ENCODE measurements around the gene MTHFD1L. TPM values are rescaled to one million over a fixed set of nuclear protein-coding genes. Genes with fewer than 3 reads are reported as not detected.

The MTHFD1L gene
- polyA plus RNA-seq, 2 of the 4 experiments (the other 2 are of a cell fraction): 27.2 to 63.2 TPM

DNA sequence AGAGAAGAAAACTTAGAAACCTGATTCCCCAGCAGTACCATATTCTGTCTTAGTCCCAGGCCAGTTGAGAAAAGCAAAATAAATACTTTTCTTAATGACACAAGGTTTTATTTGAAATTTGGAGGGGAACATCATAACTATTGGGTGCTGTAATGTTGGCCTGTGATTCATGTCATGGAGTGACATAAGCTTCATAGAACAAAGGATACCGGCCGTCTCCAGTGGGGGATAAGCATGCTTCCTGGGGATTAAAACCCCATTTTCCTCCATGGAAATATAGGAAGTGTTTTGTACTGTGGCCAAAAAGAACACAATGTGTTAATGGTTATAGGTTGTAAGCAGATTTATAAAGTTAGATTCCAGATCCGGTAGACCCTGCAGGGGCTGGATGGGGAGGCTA lies 18.0 kb downstream of the MTHFD1L start:
- Histone ChIP-seq H3K4me1 (peaks cover 34% of the 10 kb centered on the region), H3K27ac (no peak overlapping the region), H3K4me2 (no peak overlapping the region), H3K9me3 (no peaks in the 10 kb centered on the region), H3K4me3 (no peak overlapping the region)
- ATAC-seq (no peak), FAIRE-seq (no peak), DNase-seq (ENCODE audit: low read depth in 1 of 2, low spot score in 1 of 2) (no peak)
- 91% methylated on average over 3 of the region's 3 CpGs for WGBS (ENCODE audit: missing lambda C conversion rate)
- POLR2A ChIA-PET: no interaction called here
- CTCF ChIA-PET: interaction anchor here (2.1 kb wide), 1 partner anchor 8 kb away, joined by 10 read pairs; no protein-coding TSS in a partner anchor
- TF ChIP-seq RFX5 (IDR thresholded peaks at IDR 0.05) (no peak), ZNF302 (CRISPR knock-in tag; IDR thresholded peaks at IDR 0.05) (no peak), NFE2L2 (conservative IDR thresholded peaks at IDR 0.05; ENCODE audit: low read length) (no peak), NR3C1 (IDR thresholded peaks at IDR 0.05) (no peak), CHD4 (IDR thresholded peaks at IDR 0.05; ENCODE audit: borderline replicate concordance) (no peak), HOXA7 (CRISPR knock-in tag; IDR thresholded peaks at IDR 0.05) (no peak), JUN (IDR thresholded peaks at IDR 0.05) (no peak), CBX2 (IDR thresholded peaks at IDR 0.05; ENCODE audit: borderline replicate concordance, low read depth) (no peak), EHMT2 (IDR thresholded peaks at IDR 0.05; ENCODE audit: low read depth) (no peak), RARB (CRISPR knock-in tag; IDR thresholded peaks at IDR 0.05) (no peak), ZFP36 (IDR thresholded peaks at IDR 0.05; ENCODE audit: borderline replicate concordance, partially characterized antibody) (no peak), MAFK (IDR thresholded peaks at IDR 0.05; ENCODE audit: partially characterized antibody) (no peak), FOXS1 (CRISPR knock-in tag; IDR thresholded peaks at IDR 0.05) (no peak), ZSCAN20 (CRISPR knock-in tag; IDR thresholded peaks at IDR 0.05) (no peak), CHD2 (IDR thresholded peaks at IDR 0.05; ENCODE audit: low read length, partially characterized antibody) (no peak)
- TF ChIP-seq, protein P1, sequence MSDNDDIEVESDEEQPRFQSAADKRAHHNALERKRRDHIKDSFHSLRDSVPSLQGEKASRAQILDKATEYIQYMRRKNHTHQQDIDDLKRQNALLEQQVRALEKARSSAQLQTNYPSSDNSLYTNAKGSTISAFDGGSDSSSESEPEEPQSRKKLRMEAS (IDR thresholded peaks at IDR 0.05): no peak

DNA sequence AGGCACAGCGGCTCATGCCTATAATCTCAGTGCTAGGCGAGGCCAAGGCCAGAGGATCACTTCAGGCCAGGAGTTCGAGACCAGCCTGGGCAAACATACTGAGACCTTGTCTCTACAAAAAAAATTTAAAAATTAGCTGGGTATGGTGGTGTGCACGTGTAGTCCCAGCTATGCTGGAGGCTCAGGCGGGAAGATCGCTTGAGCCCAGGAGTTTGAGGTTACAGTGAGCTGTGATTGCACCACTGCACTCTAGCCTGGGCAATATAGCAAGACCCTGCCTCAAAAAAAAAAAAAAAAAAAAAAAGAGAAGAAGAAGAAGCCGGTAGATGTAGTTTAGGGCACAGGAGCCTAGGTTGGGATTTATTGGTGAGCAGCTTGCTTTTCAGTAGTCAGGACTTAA lies 20.7 kb downstream of the MTHFD1L start:
- 91% methylated on average over 7 of the region's 7 CpGs for WGBS (ENCODE audit: missing lambda C conversion rate)
- CTCF ChIA-PET: interaction anchor here (0.6 kb wide), 3 partner anchors 38 to 217 kb away, joined by 3 to 4 read pairs (median 3); no protein-coding TSS in a partner anchor
- H3K27ac ChIP-seq: no peak overlapping the region

More for the DNA sequence above, 20.7 kb downstream of the MTHFD1L start:
- no peak overlapping the region for H3K4me2 ChIP-seq
- POLR2A ChIA-PET: no interaction called here
- FAIRE-seq (no peak), ATAC-seq (no peak), DNase-seq (ENCODE audit: low read depth in 1 of 2, low spot score in 1 of 2) (no peak)
- peaks cover 21% of the 10 kb centered on the region for H3K4me1 ChIP-seq
- H3K4me3 ChIP-seq: no peak overlapping the region
- TF ChIP-seq JUNB (IDR thresholded peaks at IDR 0.05): no peak
- TF ChIP-seq EP300 (IDR thresholded peaks at IDR 0.05): no peak
- no peak for TF ChIP-seq FOSL2 (IDR thresholded peaks at IDR 0.05)
- TF ChIP-seq FOSL2 (CRISPR knock-in tag; IDR thresholded peaks at IDR 0.05): no peak
- TF ChIP-seq RCOR1 (IDR thresholded peaks at IDR 0.05; ENCODE audit: low read depth, low read length): no peak
- no peak for TF ChIP-seq HOXB13 (CRISPR knock-in tag; IDR thresholded peaks at IDR 0.05; ENCODE audit: low read depth)
- TF ChIP-seq, protein P2, sequence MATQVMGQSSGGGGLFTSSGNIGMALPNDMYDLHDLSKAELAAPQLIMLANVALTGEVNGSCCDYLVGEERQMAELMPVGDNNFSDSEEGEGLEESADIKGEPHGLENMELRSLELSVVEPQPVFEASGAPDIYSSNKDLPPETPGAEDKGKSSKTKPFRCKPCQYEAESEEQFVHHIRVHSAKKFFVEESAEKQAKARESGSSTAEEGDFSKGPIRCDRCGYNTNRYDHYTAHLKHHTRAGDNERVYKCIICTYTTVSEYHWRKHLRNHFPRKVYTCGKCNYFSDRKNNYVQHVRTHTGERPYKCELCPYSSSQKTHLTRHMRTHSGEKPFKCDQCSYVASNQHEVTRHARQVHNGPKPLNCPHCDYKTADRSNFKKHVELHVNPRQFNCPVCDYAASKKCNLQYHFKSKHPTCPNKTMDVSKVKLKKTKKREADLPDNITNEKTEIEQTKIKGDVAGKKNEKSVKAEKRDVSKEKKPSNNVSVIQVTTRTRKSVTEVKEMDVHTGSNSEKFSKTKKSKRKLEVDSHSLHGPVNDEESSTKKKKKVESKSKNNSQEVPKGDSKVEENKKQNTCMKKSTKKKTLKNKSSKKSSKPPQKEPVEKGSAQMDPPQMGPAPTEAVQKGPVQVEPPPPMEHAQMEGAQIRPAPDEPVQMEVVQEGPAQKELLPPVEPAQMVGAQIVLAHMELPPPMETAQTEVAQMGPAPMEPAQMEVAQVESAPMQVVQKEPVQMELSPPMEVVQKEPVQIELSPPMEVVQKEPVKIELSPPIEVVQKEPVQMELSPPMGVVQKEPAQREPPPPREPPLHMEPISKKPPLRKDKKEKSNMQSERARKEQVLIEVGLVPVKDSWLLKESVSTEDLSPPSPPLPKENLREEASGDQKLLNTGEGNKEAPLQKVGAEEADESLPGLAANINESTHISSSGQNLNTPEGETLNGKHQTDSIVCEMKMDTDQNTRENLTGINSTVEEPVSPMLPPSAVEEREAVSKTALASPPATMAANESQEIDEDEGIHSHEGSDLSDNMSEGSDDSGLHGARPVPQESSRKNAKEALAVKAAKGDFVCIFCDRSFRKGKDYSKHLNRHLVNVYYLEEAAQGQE (IDR thresholded peaks at IDR 0.05): no peak
- TF ChIP-seq TFCP2L1 (CRISPR knock-in tag; IDR thresholded peaks at IDR 0.05): no peak
- no peak for TF ChIP-seq HDAC2 (IDR thresholded peaks at IDR 0.05)
- TF ChIP-seq SREBF2 (IDR thresholded peaks at IDR 0.05): no peak
- no peak for TF ChIP-seq HOXB5 (CRISPR knock-in tag; IDR thresholded peaks at IDR 0.05)
- no peak for TF ChIP-seq MAZ (IDR thresholded peaks at IDR 0.05; ENCODE audit: borderline replicate concordance, low read depth, low read length)
- no peak for TF ChIP-seq ZFP36 (IDR thresholded peaks at IDR 0.05; ENCODE audit: borderline replicate concordance, partially characterized antibody)
- no peak for TF ChIP-seq SMC3 (IDR thresholded peaks at IDR 0.05)
- TF ChIP-seq, protein P1 (IDR thresholded peaks at IDR 0.05): no peak
- no peak for TF ChIP-seq ESRRA (IDR thresholded peaks at IDR 0.05; ENCODE audit: borderline replicate concordance, low read length)
- no peaks in the 10 kb centered on the region for H3K9me3 ChIP-seq
